Measurements from ENCODE around the gene NELFA.
"Not testable (repeated sequence)": the region's sequence is repeated elsewhere in the genome, so short reads cannot be mapped to it uniquely, and the experiment has no call there.

The NELFA gene

GRCh38 chr4:1993718-1994516 lies 14.9 kb downstream of the NELFA start:
- not testable (repeated sequence) for DNase-seq

GRCh38 chr4:1993169-1993516 lies 15.6 kb downstream of the NELFA start:
- DNase-seq, result no peak

DNA sequence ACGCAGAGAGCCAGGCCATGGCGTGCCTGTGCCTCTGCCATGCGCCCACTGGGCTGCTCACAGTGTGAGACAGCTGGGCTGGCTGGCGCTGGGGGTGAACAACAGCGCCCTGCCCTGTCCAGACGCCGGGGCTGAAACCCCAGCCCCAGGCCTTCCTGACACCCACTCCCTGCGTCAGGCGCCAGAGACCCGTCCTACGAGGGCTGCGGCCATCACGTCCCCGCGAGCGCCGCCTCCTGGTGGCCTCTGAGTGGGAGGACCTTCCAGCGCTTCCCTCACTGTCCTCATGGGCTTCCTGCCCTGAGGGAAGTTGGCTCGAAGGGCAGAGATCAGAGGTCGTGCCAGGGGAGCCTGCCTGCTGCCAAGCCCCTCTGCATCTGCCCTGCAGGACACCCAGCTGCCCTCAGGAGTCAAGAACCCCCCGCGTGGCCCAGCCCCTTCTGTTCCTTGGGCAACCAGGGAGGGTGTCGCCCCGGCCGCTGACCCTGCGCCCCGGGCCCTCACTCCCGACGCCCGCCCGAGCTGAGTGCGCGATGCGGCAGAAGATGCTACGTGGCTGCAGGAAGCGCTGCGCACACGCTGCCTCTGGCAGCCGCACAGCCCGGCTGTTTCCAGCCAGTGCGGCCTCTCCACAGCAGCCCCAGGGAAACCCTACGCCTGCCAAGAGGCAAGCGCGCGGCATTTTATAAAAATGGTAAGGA lies 16.2 kb downstream of the NELFA start:
- DNase-seq, result no peak

- no peak for DNase-seq
Measured at GRCh38 chr4:1991596-1992434, 17.0 kb downstream of the NELFA start.

DNA sequence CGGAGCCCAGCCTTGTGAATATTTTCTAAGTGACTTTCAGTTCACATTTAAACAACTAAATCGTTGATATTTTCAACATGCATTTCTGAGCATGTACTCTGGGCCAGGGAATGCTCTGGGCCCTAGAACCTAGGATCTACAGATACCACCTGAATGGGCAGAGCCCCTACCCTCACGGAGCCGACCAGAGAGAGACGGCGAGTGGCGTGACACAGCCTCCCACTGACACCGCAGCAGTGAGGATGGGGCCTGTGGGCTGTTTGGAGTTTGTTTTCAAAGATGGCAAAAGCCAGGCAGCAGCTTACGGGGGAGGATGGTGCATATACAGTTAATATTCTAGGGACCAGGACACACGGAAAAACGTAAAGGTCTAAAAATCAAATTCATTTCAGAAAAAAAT lies 17.7 kb downstream of the NELFA start:
- no peak for DNase-seq

DNA sequence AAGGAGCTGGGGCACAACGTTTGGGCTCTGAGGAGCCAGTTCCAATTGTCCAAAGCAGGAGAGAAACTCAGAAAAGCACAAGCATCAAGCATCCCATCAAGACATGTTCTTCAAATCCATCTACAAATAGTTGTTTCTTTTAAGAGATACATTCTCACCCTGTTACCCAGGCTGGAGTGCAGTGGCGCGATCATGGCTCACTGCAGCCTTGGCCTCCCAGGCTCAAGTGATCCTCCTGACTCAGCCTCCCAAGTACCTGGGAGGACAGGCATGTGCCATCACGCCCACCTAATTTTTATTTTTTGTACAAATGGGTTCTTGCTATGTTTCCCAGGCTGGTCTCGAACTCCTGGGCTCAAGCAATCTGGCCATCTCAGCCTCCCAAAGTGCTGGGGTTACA lies 18.1 kb downstream of the NELFA start:
- no peak for DNase-seq

DNA sequence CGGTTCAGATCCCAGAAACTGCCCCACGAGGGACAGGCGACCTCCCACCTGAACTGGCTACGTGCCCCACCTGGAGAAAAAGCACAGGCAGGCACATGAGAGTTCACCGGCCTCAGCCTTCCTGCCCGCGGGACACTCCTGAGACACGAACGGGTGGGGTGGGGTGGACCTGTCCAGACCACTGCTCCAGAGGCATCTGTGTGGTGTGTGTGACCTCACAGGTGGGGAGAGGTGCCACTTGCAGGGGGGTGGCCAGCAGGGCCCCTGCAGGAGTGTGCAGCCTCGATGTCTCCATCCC lies 18.5 kb downstream of the NELFA start:
- no peak for DNase-seq

- DNase-seq, result no peak
Measured at GRCh38 chr4:1989533-1990347, 19.0 kb downstream of the NELFA start.

DNA sequence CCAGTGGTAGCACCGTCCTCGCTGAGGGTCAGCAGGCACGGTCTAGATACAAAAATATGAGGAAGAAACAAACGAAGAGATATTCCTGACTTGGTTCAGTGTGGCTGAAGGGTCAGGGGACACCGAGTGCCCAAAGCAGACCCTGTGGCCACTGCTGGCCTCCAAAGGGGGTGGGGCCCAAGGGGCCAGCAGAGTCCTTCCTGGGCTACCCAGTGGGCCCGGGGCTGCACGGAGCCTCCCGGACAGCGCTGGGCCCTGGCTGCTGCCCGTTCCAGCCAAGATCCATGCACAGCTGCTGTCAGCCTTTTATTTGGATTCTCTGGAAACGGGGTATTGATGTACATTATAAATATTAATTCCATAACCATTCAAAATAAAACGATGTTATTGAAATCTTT lies 20.4 kb downstream of the NELFA start:
- DNase-seq, result no peak

DNA sequence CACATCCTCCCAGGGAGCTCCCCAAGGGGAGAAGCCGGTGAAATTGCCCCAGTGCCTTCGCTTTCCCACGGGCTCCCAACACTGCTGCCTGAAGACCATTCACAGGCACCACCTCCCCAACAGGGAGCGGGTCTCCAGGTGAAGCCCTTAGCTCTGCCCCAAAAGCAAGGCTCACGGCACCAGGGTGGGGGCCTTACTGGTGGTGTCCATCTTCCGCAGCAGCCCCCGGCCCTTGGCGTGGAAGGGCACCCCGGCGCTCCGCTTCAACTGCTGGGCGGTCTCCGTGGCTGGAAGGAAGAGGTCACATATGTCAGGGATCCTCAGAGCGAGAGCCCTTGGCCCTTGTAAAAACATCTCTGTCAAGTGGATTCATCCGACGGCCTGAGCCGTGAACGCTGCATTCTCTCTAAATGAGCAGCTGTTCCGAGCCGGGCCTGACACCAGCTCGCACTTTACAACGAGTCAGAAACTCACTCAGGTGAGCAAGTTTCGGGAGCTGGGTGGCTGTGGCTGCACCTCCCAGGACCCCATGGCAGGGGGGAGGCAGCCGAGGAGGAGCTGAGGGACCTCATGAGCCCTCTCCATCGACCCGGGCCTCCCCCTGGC lies 20.9 kb downstream of the NELFA start:
- DNase-seq, result no peak

DNA sequence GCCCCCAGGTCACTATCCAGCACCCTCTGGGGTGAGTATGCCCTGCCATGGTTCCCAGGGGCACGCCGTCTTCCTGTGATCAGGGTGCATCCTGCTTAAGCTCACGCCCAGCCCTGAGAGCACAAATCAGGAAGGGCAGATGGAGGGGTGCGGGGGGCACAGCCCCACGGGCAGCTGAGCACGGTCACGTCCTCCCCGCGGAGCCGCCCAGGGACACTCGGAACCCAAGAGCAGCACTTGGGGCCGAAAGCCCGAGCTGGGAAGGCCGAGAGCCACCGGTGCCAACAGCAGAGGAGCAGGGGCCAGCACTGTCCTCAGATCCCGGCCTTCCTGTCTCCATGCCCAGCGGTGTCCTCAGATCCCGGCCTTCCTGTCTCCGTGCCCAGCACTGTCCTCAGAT lies 21.5 kb downstream of the NELFA start:
- DNase-seq, result no peak

GRCh38 chr4:1986578-1987210 lies 22.1 kb downstream of the NELFA start:
- DNase-seq, result no peak

DNA sequence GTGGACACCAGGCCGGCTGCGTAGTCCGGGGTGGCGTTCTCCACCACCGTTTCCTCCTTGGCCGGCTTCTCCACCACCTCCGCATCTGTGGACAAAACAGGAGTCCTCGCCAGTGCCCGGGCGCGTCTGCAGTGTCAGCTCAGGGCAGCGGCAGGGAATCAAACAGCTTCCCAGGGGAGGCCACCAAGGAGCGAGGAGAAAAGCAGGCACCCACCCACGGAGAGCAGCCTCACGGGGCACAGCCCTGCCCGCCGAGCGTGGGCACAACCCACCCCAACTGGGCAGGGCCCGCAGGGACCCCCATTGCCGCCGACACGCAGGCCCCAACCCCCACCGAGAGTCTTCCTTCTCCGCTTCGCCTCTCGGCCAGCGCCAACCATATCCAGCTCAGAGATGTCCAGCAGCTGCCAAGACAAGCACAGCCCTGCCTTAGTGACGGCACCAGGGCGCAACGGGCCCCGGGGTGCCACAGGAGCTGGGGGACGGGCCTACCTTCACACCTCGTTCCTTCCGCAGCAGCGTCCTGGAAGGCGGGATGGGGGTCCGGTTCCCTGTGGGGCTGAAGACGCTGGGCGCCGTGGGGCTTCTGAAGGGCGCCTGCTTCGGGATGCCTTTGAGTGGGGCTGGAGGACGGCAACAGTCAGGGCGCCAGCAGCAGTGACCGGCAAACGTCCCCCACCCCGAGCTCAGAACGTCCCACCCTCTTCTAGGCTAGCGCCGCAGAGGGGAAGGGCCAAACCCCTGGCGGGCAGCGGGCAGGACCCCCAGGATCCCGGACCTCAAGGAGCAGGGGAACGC lies 22.8 kb downstream of the NELFA start:
- no peak for DNase-seq

DNA sequence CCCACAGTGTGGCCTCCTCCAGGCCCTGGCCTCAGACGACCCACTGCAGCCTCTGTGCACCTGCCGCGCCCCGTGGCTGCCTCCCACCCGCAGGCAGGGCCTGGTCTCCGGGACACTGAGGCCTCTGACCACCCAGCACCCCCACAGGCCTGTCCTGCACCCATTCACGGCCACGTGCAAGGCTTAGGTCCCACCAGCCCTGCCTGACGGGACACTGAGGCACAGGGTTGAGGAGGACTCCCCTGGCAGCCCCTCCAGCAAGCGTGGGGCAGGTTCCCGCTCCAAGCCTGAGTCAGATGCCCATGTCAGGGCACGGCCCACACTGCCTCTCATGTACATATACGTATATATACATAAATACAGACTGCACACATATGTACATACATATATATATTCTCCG lies 23.5 kb downstream of the NELFA start:
- DNase-seq, result no peak

GRCh38 chr4:1984406-1985191 lies 24.2 kb downstream of the NELFA start:
- DNase-seq, result no peak

GRCh38 chr4:1983846-1984405 lies 24.8 kb downstream of the NELFA start:
- no peak for DNase-seq

DNA sequence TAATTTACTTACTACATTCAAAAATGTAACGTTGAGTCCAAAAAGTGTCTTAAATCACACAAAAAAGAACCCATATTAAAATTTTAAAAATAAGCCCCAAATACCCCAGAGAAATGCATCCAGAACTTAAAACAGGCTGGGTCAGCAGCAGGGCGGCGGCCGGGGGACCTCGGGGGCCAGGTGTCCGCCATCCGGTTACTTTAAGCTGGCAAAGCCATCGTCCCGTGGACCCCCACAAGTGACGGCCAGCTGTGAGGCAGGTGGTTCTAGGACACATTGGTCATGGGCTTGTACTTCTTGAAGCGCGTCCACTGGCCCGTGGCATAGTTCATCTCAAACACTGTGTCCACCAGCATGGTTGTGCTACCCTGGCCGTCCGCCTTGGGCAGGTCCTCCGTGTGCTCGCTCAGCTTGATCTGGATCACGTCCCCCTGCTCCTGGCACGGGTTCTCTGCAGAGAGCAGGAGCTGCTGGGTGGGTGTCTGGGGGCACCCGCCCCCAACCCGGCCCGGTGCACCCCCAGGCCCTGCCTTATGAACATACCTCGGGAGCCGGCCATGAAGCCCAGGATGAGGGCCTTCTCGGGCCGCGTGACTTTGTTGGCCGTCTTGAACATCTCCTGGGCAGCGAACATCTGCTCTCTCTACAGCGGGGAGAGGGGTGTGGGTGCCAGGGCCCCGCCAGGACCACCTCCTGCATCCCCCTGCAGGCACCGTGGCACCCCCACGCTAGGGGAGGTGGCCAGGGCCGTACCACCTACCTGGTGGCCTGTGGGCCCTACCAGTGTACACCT lies 25.5 kb downstream of the NELFA start:
- no peak for DNase-seq

GRCh38 chr4:1982124-1983052 lies 26.4 kb downstream of the NELFA start:
- no peak for DNase-seq

Data from right forelimb (tissue), 1 donor.